ENCODE measurements around the gene FOXG1. TPM values are rescaled to one million over a fixed set of nuclear protein-coding genes. Genes with fewer than 3 reads are reported as not detected.

Gene FOXG1
- total RNA-seq, 4 donors from 2014 or later, result not detected

GRCh38 chr14:28745176-28745575 is 21.4 kb upstream of the FOXG1 start:
- no peak overlapping the region for H3K27ac ChIP-seq
- 30 to 49% methylated on average over 1 of the region's 1 CpG for WGBS, 2 donors
- TF ChIP-seq CTCF (IDR thresholded peaks at IDR 0.05), result no peak
- no peak for TF ChIP-seq POLR2A (IDR thresholded peaks at IDR 0.05)
- no peak for TF ChIP-seq EP300 (IDR thresholded peaks at IDR 0.05)
- H3K4me3 ChIP-seq, result no peak overlapping the region
- H3K27me3 ChIP-seq, result peaks cover 0 to 4% of the 10 kb centered on the region in 2 donors
- no peaks in the 10 kb centered on the region for H3K4me1 ChIP-seq
- no peak for DNase-seq (ENCODE audit: low spot score in 2 of 2)
- peaks cover 0 to 11% (median 0%) of the 10 kb centered on the region in 4 donors for H3K9me3 ChIP-seq
- no peaks in the 10 kb centered on the region for H3K36me3 ChIP-seq

GRCh38 chr14:28746247-28746646 is 20.3 kb upstream of the FOXG1 start:
- H3K4me1 ChIP-seq, result no peaks in the 10 kb centered on the region
- no peak overlapping the region for H3K27ac ChIP-seq
- H3K36me3 ChIP-seq, result no peaks in the 10 kb centered on the region
- H3K27me3 ChIP-seq, result peaks cover 0 to 7% of the 10 kb centered on the region in 2 donors
- 72 to 77% methylated on average over 1 of the region's 1 CpG for WGBS, 2 donors
- peaks cover 0 to 11% (median 0%) of the 10 kb centered on the region in 4 donors for H3K9me3 ChIP-seq
- TF ChIP-seq EP300 (IDR thresholded peaks at IDR 0.05), result no peak
- no peak for TF ChIP-seq CTCF (IDR thresholded peaks at IDR 0.05)
- TF ChIP-seq POLR2A (IDR thresholded peaks at IDR 0.05), result no peak
- no peak overlapping the region for H3K4me3 ChIP-seq
- DNase-seq (ENCODE audit: low spot score in 2 of 2), result no peak

- TF ChIP-seq POLR2A (IDR thresholded peaks at IDR 0.05) (no peak), CTCF (IDR thresholded peaks at IDR 0.05) (peak in 4 of 5 experiments; percentile 9 to 43 (median 24))
- H3K4me3 ChIP-seq, result no peak overlapping the region
- DNase-seq (ENCODE audit: low spot score in 2 of 2), result no peak
- H3K4me1 ChIP-seq, result peaks cover 0 to 14% (median 0%) of the 10 kb centered on the region in 4 donors
- H3K9me3 ChIP-seq, result peaks cover 0 to 10% (median 0%) of the 10 kb centered on the region in 4 donors
- H3K27ac ChIP-seq, result no peak overlapping the region
- no peaks in the 10 kb centered on the region for H3K36me3 ChIP-seq
- WGBS, 2 donors, result 23% methylated on average over 5 of the region's 5 CpGs
- H3K27me3 ChIP-seq, result peaks cover 0 to 39% of the 10 kb centered on the region in 2 donors
These were observed 15.0 kb upstream of the FOXG1 start for GRCh38 chr14:28751467-28752058.

GRCh38 chr14:28754209-28754985 is 12.2 kb upstream of the FOXG1 start:
- no peak overlapping the region for H3K4me3 ChIP-seq
- no peak overlapping the region for H3K27ac ChIP-seq
- peaks cover 0 to 30% (median 2%) of the 10 kb centered on the region in 4 donors for H3K4me1 ChIP-seq
- TF ChIP-seq CTCF (IDR thresholded peaks at IDR 0.05), result peak; percentile 38 to 66 (median 54)
- TF ChIP-seq POLR2A (IDR thresholded peaks at IDR 0.05), result no peak
- TF ChIP-seq EP300 (IDR thresholded peaks at IDR 0.05), result no peak
- H3K9me3 ChIP-seq, result no peaks in the 10 kb centered on the region
- 9 to 10% methylated on average over 9 of the region's 9 CpGs for WGBS, 2 donors
- H3K27me3 ChIP-seq, result peaks cover 0 to 64% of the 10 kb centered on the region in 2 donors
- peak in 1 of 2 donors; percentile 68 for DNase-seq (ENCODE audit: low spot score in 2 of 2)
- H3K36me3 ChIP-seq, result no peaks in the 10 kb centered on the region

GRCh38 chr14:28755198-28755815 is 11.3 kb upstream of the FOXG1 start:
- 5% methylated on average over 14 of the region's 14 CpGs for WGBS, 2 donors
- Histone ChIP-seq H3K4me1 (peaks cover 0 to 38% (median 3%) of the 10 kb centered on the region in 4 donors), H3K4me3 (no peak overlapping the region), H3K9me3 (no peaks in the 10 kb centered on the region), H3K27ac (no peak overlapping the region), H3K36me3 (no peaks in the 10 kb centered on the region), H3K27me3 (peaks cover 0 to 73% of the 10 kb centered on the region in 2 donors)
- no peak for DNase-seq (ENCODE audit: low spot score in 2 of 2)
- no peak for TF ChIP-seq POLR2A (IDR thresholded peaks at IDR 0.05)
- no peak for TF ChIP-seq EP300 (IDR thresholded peaks at IDR 0.05)
- no peak for TF ChIP-seq CTCF (IDR thresholded peaks at IDR 0.05)
